Endothelial cell of umbilical vein (primary cell): ENCODE data around the gene ARHGEF1.

ENCODE experiments used
- EZH2 ChIP-seq: IDR thresholded peaks from 2 replicates; pipeline ENCODE4 v1.6.1; 2012; ENCODE audit warnings: borderline replicate concordance, low read depth, mild to moderate bottlenecking, moderate library complexity, low read length, inconsistent platforms; ENCODE audit not compliant: severe bottlenecking
- FOS ChIP-seq: IDR thresholded peaks from 2 replicates; pipeline ENCODE4 v1.6.1; 2011; ENCODE audit warnings: mild to moderate bottlenecking, low read length, moderate library complexity, borderline replicate concordance; ENCODE audit not compliant: insufficient read depth
- POLR2A ChIP-seq: IDR thresholded peaks from 2 replicates; pipeline ENCODE4 v1.6.1; 2012; ENCODE audit warnings: low read depth, mild to moderate bottlenecking, control low read depth, low read length
- POLR2AphosphoS5 ChIP-seq: IDR thresholded peaks from 2 replicates; pipeline ENCODE4 v1.6.1; 2012; ENCODE audit warnings: low read depth, mild to moderate bottlenecking, control low read depth, low read length, moderate library complexity; ENCODE audit not compliant: insufficient read depth
- TF ChIP-seq, protein P1 (sequence below), 2 donors: IDR thresholded peaks; 1 replicate in 1 of 2; 2 replicates in 1 of 2; pipeline ENCODE4 v1.5.1; 2011; ENCODE audit warnings: low read length in 2 of 2, mild to moderate bottlenecking in 2 of 2, moderate library complexity in 2 of 2, control low read depth in 1 of 2, inconsistent platforms in 1 of 2, low read depth in 1 of 2; ENCODE audit not compliant: insufficient read depth in 1 of 2; ENCODE audit errors: extremely low read depth in 1 of 2
- TF ChIP-seq, protein P2 (sequence below): IDR thresholded peaks from 2 replicates; pipeline ENCODE4 v1.6.1; 2011; ENCODE audit not compliant: insufficient read depth, insufficient read length

DNA sequence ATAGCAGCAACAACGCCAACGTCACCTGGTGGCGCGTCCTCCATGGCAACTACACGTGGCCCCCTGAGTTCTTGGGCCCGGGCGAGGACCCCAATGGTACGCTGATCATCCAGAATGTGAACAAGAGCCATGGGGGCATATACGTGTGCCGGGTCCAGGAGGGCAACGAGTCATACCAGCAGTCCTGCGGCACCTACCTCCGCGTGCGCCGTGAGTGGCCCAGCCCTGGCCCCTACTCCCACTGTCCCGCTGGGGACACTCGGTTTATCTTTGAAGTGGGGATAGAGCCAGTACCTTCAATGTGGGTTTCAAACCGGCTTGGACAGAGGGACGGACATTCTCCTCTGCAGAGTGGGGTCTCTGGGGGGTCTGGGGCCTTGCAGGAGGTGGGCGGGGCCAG lies 3.9 kb upstream of the ARHGEF1 start:
- TF ChIP-seq, protein P1, sequence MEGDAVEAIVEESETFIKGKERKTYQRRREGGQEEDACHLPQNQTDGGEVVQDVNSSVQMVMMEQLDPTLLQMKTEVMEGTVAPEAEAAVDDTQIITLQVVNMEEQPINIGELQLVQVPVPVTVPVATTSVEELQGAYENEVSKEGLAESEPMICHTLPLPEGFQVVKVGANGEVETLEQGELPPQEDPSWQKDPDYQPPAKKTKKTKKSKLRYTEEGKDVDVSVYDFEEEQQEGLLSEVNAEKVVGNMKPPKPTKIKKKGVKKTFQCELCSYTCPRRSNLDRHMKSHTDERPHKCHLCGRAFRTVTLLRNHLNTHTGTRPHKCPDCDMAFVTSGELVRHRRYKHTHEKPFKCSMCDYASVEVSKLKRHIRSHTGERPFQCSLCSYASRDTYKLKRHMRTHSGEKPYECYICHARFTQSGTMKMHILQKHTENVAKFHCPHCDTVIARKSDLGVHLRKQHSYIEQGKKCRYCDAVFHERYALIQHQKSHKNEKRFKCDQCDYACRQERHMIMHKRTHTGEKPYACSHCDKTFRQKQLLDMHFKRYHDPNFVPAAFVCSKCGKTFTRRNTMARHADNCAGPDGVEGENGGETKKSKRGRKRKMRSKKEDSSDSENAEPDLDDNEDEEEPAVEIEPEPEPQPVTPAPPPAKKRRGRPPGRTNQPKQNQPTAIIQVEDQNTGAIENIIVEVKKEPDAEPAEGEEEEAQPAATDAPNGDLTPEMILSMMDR (IDR thresholded peaks at IDR 0.05; ENCODE audit: extremely low read depth in 1 of 2, insufficient read depth in 1 of 2, low read depth in 1 of 2, low read length in 2 of 2), result no peak
- TF ChIP-seq POLR2A, result no peak
- TF ChIP-seq, protein P2, sequence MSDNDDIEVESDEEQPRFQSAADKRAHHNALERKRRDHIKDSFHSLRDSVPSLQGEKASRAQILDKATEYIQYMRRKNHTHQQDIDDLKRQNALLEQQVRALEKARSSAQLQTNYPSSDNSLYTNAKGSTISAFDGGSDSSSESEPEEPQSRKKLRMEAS, result no peak
- TF ChIP-seq POLR2AphosphoS5, result no peak
- no peak for TF ChIP-seq FOS
- no peak for TF ChIP-seq EZH2
